Measurements from ENCODE around the gene PCNX2.

DNA sequence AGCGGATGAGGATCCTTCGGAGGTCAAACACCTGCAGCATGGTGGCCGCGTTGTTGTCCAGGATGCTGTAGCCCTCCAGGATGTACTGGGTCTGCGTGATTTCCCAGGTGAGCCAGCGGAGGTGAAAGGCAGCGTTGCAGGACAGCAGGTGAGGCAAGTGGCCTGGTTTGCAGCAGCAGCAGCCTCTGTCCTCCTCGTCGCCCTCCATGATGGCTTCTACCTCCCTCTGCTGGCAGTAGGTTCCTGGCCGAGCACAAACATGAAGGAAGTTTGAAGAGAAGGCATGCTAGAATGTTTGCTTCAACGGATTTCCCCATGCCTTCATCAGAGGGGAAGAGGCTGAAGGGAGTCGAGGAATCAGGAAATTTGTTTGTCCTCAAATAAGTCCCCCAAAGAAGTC, 270.4 kb downstream of the PCNX2 start:
- TF ChIP-seq POLR2AphosphoS5 (IDR thresholded peaks at IDR 0.05; ENCODE audit: low read depth) (no peak), EZH2 (IDR thresholded peaks at IDR 0.05; ENCODE audit: low read depth, unreplicated experiment) (no peak), CREB1 (CRISPR knock-in tag; IDR thresholded peaks at IDR 0.05; ENCODE audit: low read depth) (no peak), EZH2phosphoT487 (IDR thresholded peaks at IDR 0.05; ENCODE audit: unreplicated experiment) (no peak), JUNB (IDR thresholded peaks at IDR 0.05; ENCODE audit: unreplicated experiment) (no peak)
- TF ChIP-seq, protein P1, sequence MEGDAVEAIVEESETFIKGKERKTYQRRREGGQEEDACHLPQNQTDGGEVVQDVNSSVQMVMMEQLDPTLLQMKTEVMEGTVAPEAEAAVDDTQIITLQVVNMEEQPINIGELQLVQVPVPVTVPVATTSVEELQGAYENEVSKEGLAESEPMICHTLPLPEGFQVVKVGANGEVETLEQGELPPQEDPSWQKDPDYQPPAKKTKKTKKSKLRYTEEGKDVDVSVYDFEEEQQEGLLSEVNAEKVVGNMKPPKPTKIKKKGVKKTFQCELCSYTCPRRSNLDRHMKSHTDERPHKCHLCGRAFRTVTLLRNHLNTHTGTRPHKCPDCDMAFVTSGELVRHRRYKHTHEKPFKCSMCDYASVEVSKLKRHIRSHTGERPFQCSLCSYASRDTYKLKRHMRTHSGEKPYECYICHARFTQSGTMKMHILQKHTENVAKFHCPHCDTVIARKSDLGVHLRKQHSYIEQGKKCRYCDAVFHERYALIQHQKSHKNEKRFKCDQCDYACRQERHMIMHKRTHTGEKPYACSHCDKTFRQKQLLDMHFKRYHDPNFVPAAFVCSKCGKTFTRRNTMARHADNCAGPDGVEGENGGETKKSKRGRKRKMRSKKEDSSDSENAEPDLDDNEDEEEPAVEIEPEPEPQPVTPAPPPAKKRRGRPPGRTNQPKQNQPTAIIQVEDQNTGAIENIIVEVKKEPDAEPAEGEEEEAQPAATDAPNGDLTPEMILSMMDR (conservative IDR thresholded peaks at IDR 0.05; ENCODE audit: low read depth in 2 of 2), result peak; percentile 60 to 87
- TF ChIP-seq, protein P2, sequence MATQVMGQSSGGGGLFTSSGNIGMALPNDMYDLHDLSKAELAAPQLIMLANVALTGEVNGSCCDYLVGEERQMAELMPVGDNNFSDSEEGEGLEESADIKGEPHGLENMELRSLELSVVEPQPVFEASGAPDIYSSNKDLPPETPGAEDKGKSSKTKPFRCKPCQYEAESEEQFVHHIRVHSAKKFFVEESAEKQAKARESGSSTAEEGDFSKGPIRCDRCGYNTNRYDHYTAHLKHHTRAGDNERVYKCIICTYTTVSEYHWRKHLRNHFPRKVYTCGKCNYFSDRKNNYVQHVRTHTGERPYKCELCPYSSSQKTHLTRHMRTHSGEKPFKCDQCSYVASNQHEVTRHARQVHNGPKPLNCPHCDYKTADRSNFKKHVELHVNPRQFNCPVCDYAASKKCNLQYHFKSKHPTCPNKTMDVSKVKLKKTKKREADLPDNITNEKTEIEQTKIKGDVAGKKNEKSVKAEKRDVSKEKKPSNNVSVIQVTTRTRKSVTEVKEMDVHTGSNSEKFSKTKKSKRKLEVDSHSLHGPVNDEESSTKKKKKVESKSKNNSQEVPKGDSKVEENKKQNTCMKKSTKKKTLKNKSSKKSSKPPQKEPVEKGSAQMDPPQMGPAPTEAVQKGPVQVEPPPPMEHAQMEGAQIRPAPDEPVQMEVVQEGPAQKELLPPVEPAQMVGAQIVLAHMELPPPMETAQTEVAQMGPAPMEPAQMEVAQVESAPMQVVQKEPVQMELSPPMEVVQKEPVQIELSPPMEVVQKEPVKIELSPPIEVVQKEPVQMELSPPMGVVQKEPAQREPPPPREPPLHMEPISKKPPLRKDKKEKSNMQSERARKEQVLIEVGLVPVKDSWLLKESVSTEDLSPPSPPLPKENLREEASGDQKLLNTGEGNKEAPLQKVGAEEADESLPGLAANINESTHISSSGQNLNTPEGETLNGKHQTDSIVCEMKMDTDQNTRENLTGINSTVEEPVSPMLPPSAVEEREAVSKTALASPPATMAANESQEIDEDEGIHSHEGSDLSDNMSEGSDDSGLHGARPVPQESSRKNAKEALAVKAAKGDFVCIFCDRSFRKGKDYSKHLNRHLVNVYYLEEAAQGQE (IDR thresholded peaks at IDR 0.05; ENCODE audit: unreplicated experiment), result no peak
- TF ChIP-seq, protein P3, sequence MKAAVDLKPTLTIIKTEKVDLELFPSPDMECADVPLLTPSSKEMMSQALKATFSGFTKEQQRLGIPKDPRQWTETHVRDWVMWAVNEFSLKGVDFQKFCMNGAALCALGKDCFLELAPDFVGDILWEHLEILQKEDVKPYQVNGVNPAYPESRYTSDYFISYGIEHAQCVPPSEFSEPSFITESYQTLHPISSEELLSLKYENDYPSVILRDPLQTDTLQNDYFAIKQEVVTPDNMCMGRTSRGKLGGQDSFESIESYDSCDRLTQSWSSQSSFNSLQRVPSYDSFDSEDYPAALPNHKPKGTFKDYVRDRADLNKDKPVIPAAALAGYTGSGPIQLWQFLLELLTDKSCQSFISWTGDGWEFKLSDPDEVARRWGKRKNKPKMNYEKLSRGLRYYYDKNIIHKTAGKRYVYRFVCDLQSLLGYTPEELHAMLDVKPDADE (IDR thresholded peaks at IDR 0.05), result no peak
- TF ChIP-seq, protein P4, sequence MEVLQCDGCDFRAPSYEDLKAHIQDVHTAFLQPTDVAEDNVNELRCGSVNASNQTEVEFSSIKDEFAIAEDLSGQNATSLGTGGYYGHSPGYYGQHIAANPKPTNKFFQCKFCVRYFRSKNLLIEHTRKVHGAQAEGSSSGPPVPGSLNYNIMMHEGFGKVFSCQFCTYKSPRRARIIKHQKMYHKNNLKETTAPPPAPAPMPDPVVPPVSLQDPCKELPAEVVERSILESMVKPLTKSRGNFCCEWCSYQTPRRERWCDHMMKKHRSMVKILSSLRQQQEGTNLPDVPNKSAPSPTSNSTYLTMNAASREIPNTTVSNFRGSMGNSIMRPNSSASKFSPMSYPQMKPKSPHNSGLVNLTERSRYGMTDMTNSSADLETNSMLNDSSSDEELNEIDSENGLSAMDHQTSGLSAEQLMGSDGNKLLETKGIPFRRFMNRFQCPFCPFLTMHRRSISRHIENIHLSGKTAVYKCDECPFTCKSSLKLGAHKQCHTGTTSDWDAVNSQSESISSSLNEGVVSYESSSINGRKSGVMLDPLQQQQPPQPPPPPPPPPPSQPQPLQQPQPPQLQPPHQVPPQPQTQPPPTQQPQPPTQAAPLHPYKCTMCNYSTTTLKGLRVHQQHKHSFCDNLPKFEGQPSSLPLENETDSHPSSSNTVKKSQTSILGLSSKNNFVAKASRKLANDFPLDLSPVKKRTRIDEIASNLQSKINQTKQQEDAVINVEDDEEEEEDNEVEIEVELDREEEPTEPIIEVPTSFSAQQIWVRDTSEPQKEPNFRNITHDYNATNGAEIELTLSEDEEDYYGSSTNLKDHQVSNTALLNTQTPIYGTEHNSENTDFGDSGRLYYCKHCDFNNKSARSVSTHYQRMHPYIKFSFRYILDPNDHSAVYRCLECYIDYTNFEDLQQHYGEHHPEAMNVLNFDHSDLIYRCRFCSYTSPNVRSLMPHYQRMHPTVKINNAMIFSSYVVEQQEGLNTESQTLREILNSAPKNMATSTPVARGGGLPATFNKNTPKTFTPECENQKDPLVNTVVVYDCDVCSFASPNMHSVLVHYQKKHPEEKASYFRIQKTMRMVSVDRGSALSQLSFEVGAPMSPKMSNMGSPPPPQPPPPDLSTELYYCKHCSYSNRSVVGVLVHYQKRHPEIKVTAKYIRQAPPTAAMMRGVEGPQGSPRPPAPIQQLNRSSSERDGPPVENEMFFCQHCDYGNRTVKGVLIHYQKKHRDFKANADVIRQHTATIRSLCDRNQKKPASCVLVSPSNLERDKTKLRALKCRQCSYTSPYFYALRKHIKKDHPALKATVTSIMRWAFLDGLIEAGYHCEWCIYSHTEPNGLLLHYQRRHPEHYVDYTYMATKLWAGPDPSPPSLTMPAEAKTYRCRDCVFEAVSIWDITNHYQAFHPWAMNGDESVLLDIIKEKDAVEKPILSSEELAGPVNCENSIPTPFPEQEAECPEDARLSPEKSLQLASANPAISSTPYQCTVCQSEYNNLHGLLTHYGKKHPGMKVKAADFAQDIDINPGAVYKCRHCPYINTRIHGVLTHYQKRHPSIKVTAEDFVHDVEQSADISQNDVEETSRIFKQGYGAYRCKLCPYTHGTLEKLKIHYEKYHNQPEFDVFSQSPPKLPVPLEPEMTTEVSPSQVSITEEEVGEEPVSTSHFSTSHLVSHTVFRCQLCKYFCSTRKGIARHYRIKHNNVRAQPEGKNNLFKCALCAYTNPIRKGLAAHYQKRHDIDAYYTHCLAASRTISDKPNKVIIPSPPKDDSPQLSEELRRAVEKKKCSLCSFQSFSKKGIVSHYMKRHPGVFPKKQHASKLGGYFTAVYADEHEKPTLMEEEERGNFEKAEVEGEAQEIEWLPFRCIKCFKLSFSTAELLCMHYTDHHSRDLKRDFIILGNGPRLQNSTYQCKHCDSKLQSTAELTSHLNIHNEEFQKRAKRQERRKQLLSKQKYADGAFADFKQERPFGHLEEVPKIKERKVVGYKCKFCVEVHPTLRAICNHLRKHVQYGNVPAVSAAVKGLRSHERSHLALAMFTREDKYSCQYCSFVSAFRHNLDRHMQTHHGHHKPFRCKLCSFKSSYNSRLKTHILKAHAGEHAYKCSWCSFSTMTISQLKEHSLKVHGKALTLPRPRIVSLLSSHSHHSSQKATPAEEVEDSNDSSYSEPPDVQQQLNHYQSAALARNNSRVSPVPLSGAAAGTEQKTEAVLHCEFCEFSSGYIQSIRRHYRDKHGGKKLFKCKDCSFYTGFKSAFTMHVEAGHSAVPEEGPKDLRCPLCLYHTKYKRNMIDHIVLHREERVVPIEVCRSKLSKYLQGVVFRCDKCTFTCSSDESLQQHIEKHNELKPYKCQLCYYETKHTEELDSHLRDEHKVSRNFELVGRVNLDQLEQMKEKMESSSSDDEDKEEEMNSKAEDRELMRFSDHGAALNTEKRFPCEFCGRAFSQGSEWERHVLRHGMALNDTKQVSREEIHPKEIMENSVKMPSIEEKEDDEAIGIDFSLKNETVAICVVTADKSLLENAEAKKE (CRISPR knock-in tag; IDR thresholded peaks at IDR 0.05), result no peak
